Breast epithelium (tissue), 3 donors: ENCODE measurements around the gene RHOG.

Source experiments
- CTCF ChIP-seq, 3 donors: fragments of 450-650 bp; IDR thresholded peaks; one replicate each; pipeline ENCODE4 v1.5.1; 2016 to 2017; ENCODE audit warnings: antibody characterized with exemption in 3 of 3, mild to moderate bottlenecking in 3 of 3, moderate library complexity in 3 of 3
- POLR2A ChIP-seq: fragments of 450-650 bp; IDR thresholded peaks from one replicate; pipeline ENCODE4 v1.6.1; 2016; ENCODE audit warnings: antibody characterized with exemption, mild to moderate bottlenecking, moderate library complexity
- POLR2AphosphoS5 ChIP-seq, 3 donors: sonication (generic); formaldehyde crosslinking; IDR thresholded peaks; one replicate each; pipeline ENCODE4 v1.6.1; 2017; ENCODE audit warnings: antibody characterized with exemption in 3 of 3

DNA sequence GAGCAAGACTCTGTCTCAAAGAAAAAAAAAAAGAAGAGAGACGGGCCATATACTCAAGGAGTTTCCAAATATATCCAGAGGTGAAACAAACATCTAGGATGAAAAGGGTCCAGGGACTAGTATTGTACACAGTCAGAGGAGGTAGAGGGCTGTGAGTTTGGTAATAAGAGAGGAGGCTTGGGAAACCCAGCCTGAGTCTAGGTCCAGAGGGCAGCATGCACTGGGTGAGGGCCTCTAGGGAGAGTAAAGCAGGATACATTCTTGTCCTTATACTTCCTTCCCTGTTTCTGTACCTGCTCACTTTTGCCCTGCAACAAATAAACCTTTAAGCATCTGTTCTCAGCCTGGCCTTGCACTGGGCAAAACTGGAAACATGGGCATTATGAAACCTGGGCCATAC, 46.2 kb upstream of the RHOG start:
- TF ChIP-seq POLR2A = no peak
- TF ChIP-seq CTCF (IDR thresholded peaks at IDR 0.05) = no peak
- TF ChIP-seq POLR2AphosphoS5 (IDR thresholded peaks at IDR 0.05) = no peak
